GM04504 (cell line): ENCODE measurements around the gene FZD1.
A peak's percentile ranks its signal among the peaks of the same experiment; 100 is the strongest.

ENCODE experiments used
- DNase-seq: peaks from one replicate; pipeline ENCODE4 v3.0.0-alpha.2; 2012; ENCODE audit warnings: low read depth

The FZD1 gene

GRCh38 chr7:91264046-91264923 lies at the start of gene FZD1:
TSS of gene FZD1 (plus strand) at chr7:91264433. CDS start at chr7:91264881, 448 bp downstream.
- peak; percentile 97 for DNase-seq

DNA sequence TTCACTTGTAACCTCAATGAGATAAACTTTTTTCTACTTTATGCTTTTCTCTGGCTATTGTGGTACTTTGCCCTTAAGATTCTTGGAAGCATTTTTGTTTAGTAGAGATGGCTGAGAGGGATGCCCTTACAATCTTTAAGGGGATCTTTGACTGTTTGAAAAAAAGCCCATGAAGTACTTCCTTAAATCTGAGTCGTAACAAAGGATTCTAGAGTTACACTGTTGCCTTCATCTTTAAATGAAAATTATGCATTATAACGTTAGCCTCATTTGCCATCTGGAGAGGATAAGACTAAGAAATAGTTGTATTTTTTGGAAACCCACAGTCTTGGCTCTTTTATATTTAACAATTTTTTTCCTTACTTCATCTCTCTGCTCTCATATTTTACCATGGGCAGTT lies 37.8 kb upstream of the FZD1 start:
- no peak for DNase-seq

DNA sequence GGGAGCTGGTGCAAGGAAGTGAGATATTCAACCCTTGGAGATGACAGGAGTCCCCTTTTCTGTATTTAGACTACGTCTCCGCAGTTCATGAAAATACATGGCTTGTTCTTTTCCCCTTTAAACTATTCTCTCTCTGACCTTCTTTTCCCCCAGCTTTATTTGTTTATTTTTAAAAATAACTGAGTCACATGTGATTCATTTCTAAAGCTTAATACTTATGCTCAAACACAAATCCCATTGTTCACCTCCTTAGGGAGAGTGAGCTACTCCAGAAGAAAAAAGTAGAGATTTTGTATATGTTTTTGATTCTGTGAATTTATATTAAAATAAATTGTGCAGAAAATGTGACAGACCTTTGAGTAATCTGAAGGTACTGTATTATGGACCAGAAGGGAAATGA lies 35.9 kb upstream of the FZD1 start:
- no peak for DNase-seq

DNA sequence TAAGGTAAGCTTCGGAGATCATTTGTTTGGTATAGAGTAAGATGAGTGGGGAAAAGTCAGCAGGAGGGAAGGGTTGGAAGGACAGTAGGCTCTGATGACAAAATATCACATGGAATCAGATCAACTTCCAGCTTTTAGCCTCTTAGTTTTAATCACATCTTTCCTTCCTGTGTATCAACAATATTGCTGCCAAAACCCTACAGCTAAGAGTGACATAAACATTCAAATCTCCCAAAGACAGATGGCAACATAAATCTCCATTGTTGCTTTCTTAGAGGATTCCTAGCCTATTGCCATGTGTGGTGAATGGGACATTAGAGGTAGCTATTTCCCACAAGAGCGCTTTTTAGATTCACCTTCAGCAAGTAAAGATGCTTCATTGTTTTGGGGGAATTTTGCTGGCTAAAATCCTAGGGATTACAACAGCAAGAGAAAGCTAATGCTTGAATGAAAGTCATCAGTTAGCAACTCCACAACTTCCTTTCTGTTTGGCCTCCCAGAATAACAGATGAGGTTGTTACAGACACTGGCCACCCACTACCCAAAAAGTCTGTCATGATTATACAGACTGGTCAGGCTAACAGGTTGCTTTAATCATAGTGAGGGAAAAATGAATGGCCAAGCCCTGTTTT lies 35.2 kb upstream of the FZD1 start:
- no peak for DNase-seq

DNA sequence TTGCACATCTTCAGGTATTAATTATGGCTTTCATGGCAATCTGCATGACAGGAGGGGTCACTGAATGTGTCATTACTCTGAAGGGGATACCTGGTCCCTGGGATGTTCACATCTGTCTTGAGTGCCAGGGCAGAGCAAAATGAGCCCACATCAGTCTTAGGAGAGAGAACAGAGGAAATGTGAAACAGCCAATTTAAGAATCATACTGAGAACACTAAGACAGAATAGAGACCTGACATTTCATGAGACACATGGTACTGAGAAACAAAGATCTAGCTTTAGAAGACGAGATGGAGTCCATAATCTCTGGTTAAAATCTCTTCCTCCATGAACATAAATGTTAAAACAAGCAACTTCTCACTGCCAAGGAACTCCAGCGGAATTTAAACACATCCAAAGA lies 34.1 kb upstream of the FZD1 start:
- no peak for DNase-seq

DNA sequence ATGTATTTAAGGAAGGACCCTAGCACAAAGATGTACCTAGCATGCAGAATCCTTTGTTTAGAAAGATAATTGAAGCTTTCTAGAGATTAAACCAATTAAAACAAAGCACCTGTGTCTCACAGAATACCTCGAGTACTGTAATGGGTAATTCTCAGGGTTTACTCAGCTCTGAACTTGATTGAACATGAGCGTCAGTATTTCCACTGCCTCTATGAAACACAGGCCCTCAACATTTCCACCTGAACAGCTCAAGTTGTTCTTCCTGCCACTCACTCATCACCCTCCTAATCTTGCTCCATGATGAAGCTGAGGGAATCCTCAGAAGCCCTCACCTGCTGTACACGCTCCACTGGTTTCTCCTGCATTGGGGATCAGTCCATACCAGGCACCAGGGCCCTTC lies 33.7 kb upstream of the FZD1 start:
- no peak for DNase-seq

DNA sequence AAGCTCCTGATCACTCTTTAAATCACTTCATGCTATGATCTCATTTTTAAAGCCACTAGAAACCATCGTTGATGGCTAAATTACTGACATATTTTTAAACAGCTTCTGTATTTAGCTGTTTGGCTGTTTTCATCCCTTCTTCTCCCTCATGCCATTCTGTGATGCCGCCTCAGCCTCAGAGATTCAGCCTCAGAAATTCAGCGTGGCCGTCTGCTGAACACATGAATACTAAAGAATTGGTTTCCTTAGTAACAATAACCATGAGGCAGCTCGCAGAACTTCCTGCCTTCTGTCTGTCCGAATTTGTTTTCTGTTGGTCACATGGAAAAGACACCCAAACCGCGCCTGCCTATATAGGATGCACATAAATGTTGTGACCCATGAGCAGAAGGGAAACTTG lies 31.0 kb upstream of the FZD1 start:
- no peak for DNase-seq

- DNase-seq, result no peak
These were observed 28.9 kb upstream of the FZD1 start for GRCh38 chr7:91235211-91235832.

- DNase-seq, result no peak
These were observed 25.0 kb upstream of the FZD1 start for GRCh38 chr7:91239171-91239604.

DNA sequence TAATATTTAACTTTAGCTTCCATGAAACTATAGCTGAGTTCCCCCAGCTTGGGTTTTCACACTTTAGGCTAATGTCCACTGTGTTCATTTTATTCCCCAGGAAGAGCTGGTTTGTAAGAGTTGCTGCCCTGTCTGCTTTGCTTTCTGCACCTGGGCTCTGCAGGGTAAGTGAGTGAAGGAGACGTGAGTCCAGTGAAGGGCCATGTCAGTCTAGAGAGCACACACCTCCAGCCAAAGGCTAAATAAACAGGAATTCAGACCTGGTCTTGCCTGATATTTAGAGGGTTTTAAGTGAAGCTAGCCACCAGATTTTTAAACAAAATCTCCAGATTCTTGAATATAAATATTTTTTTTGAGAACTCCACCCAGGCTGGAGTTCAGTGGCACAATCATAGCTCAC lies 24.5 kb upstream of the FZD1 start:
- no peak for DNase-seq

DNA sequence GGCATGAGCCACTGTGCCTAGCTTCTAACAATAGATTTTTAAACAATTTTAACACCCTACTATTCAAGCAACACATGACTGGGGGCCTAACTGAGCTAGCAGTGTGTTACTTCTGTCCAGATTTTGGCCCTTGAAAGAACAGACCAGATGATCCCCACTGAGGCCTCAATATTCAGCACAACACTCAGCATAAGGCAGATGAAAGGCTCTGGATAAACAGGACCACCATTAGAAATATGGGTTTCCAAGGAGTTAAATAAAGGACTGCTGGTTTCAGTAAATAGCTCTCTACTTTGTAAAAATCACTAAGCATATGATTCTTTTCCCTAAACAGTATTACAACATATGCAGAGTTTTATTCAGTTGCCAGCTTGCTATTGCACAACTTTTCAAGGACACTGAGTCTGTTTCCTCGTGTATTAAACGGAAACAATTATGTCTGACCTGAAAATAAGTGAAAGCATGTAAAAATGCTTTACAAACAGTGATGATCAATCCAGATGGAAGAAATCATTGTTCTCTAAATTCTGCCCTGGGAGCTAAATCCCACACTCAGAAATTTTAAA lies 23.8 kb upstream of the FZD1 start:
- DNase-seq, result no peak

DNA sequence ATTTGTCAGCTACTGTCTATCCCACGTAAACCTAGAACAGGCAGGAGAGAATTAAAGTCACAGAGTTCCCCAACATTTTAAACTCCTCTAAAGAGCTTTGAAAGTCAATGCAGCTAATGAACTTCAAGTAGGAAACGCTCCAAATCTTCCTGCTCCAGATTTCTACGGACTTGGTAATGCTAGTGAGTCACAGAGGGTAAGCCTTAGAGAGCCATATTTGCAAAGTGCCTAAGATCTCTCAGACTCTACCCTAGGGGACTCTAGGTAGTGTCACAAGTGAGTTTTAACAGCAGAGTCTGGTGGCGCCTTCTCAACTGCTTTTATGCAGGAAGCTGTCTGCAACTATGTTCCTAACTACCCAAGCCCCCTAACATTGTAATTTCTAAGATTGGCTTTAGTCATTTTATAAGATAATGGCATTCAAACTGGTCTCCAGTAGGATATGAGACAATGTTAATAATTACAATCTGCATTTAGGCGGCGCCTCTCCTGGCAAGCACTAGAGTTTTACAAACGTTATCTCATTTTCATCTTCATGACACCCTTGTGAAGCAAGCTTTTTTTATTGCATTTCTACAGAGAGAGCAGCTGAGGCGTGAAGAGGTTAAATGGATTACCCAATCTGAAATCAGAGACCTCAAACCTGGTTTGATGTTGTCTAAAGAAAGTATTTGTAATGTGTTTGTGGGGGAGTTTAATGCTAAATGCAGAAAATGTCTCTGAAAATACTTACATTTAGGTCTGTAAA lies 22.0 kb upstream of the FZD1 start:
- DNase-seq, result no peak

DNA sequence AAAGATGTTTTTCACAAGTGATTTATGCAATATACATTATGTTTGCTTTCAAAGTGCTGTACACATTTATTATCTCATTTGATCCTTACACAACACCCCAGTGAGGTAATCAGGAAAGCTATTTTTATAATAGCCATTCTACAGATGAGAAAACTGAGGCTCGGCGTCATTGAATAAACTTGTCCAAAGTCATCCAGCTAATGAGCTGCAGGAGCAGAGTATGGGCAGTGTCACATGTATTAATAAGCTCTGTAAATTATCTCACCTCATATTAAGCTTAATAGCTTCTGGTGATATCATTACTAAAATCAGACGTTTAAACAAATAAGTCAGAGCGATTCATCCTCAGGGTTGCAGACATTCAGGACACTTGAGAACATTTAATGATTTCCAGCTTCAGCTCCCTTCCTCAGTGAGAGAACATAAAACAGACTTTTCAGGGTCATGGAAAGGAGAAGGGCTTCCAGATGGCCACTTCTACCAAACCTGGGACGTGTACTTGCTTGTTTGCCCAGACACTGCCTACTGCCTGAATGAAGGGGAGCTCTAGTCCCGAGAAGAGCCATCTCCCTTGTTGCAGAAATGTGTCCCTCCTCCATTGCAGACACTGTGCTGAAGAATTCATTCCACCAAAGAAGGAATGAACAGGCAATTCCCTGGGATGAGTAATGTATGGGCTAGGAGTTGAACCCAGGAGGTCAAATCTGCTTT lies 20.5 kb upstream of the FZD1 start:
- no peak for DNase-seq

GRCh38 chr7:91247500-91247899 lies 16.7 kb upstream of the FZD1 start:
- DNase-seq, result no peak

DNA sequence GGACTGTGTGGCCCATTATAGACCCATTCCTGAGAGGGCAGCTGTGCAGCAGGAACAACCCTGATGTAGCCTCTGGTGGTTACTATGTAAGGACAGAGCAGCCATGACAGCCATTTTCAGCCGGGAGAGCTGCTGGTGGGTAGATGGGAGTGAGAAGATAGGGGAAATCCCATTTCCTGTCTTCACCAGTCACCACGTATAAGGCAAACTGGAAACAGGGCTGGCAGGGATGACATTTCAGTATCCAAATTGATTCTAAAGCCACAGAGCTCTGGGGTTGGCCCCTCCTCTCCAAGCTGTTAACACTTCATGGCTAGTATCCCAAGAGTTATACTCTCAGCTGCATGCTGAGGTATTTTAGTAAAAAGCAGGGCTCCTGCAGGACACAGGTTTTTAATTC lies 15.2 kb upstream of the FZD1 start:
- no peak for DNase-seq

DNA sequence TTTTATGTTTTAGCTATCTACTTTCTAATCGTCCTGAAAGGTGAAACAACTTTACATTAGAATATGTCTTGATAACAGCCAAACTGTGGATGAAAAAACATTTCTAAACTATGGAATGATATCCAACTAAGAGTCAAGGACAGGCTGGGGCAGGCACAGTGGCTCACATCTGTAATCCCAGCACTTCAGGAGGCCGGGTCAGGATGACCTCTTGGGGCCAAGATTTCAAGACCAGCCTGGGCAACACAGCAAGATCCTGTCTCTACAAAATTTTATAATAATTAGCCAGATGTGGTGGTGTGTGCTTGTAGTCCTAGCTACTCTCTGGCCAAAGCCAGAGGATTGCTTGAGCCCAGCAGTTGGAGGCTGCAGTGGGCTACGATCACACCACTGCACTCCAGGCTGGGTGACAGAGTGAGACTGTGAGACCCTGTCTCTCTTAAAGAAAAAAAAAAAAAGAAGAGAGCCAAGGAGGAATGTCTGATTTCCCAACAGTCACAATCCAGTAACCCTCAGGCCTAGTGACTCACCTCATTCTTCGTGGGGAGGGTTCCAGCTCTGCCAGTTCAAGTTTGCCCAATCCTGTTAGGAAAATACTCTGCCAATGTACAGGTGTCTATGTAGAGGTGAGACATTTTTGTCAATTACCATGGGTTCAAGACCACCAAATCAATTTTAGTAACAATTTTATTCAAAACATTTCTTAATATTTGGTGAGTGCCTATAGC lies 14.6 kb upstream of the FZD1 start:
- no peak for DNase-seq

DNA sequence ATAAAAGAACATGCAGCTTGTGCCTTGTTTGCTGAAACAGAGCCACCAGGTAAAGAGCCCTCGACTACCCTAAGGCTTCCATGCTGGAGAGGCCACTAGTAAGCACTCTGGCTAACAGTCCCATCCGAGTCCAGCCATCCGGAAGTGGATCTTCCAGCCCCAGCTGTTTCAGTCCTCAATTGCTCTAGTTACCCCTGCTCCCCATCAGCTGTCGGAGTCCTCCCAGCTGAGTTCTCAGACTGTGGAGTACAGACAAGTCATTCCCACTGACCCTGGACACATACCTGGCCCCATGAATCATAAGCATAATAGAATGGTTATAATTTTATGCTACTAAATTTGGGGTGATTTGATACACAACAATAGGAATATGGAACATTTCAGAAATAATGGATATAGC lies 13.5 kb upstream of the FZD1 start:
- DNase-seq, result no peak

DNA sequence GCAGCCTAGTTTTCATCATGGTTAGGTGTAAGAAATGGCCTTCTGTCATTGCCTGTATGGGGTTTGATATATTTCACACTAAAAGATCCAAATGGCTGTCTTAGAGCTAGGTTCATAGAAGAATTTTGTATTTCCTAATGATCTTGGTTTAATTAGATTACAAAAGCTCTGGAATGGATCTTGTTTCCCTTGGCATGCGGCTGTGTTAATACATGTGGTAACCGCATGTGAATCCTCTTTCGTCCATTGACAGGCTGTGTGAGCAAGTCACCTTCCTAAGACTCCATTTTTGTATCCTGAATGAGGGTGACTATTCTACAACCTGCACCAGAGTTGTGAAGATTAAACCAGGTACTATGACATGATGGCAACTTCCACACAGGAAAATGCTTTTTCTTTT lies 12.4 kb upstream of the FZD1 start:
- no peak for DNase-seq

DNA sequence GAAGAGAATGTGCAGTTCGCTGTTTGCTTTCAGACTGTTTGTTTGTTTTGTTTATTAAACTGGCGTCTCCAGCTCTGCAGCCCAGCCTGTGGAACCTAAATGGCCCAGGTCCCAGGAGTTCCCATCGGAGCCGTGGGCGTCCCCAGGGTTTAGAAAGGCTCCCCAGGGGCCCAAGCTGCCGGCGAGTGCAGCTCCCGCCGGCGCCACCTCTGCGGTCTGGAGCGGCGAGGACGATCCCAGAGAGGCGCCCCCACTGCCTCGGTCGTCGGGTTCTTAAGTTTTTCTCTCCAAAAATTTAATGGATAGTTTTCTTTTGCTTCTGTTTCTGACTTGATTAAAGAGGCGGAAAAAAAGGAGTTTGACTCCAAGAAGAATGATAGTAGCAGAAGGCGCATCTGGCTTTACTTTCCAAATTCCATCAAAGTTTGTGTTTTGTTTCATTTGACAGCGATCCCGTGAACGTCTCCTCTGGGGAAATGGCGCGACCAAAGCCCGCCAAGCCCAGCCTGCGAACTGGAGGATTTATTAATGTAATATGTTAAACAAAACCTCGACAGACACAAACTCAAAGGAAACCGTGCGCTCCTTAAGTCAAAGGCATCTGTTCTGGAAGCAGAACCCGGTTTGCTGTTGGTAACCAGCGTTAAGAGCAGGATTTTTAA lies 718 bp upstream of the FZD1 start:
- DNase-seq, result no peak
